ENCODE data around the gene ERBB4. TPM values are rescaled to one million over a fixed set of nuclear protein-coding genes. Genes with fewer than 3 reads are reported as not detected.

The ERBB4 gene
- total RNA-seq, 4 donors from 2014 or later: 0.59 to 1.5 (median 0.83) TPM

- H3K4me3 ChIP-seq (ENCODE audit: low read depth, poor library complexity, severe bottlenecking): no peak overlapping the region
- TF ChIP-seq CTCF (IDR thresholded peaks at IDR 0.05): no peak
- no peak for TF ChIP-seq POLR2A (IDR thresholded peaks at IDR 0.05)
- intact Hi-C loops (cut with DNase I; ENCODE audit: low total_unique reads): no loop called here
- no peak for DNase-seq (ENCODE audit: low spot score in 2 of 2)
- WGBS, 2 donors: 83 to 93% methylated on average over 4 of the region's 4 CpGs
These were observed 541.7 kb downstream of the ERBB4 start for GRCh38 chr2:211996857-211997256.

- 50 to 60% methylated on average over 2 of the region's 2 CpGs for WGBS, 2 donors
- H3K4me3 ChIP-seq (ENCODE audit: low read depth, poor library complexity, severe bottlenecking): no peak overlapping the region
- intact Hi-C loops (cut with DNase I; ENCODE audit: low total_unique reads): no loop called here
- no peak for TF ChIP-seq CTCF (IDR thresholded peaks at IDR 0.05)
- no peak for DNase-seq (ENCODE audit: low spot score in 2 of 2)
These were observed 543.8 kb downstream of the ERBB4 start for GRCh38 chr2:211994806-211995205.

DNA sequence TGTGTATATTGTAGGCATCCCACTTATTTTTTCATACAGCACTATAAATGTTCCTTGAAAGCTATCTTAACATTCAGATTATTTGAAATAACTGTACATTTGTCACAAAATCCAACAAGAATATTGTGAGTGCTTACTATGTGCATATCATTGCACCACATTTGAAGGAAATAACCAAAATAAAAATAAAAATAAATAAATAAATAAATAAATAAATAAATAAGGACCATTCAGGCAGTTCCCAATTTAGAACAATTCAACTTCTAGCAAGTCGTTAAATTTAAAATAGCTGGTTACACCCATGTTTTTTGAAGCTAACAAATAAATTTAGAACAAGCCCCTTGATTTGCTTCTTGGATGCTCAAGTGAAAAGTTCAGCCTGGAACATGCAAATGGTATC is 548.3 kb downstream of the ERBB4 start:
- intact Hi-C loops (cut with DNase I; ENCODE audit: low total_unique reads): no loop called here
- WGBS, 2 donors: 74 to 80% methylated on average over 1 of the region's 1 CpG
- no peak overlapping the region for H3K4me3 ChIP-seq (ENCODE audit: low read depth, poor library complexity, severe bottlenecking)

DNA sequence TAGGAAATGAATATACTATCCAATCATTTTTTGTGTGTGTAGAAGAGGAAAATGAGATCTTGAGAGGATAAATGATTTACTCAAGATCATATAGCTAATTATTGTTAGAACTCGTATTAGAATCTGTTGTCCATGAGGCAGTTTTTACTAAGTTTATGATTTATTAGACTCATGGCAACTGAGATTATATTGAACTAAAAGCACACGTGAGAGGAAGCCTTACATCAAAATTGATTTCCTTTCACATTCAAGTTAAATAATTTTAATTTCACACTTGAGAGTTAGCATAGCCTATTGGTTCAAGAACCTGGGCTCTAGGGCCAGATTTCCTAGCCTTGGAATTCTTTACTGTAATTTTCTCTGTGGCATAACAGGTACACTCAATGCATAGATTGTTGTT is 552.3 kb downstream of the ERBB4 start:
- WGBS, 2 donors: 29 to 39% methylated on average over 2 of the region's 2 CpGs
- no peak overlapping the region for H3K4me3 ChIP-seq (ENCODE audit: low read depth, poor library complexity, severe bottlenecking)
- TF ChIP-seq POLR2A (IDR thresholded peaks at IDR 0.05) (no peak), CTCF (IDR thresholded peaks at IDR 0.05) (no peak)
- intact Hi-C loops (cut with DNase I; ENCODE audit: low total_unique reads): no loop called here
- DNase-seq (ENCODE audit: low spot score in 2 of 2): no peak

More for the DNA sequence above, 548.3 kb downstream of the ERBB4 start:
- TF ChIP-seq CTCF (IDR thresholded peaks at IDR 0.05): no peak
- no peak for TF ChIP-seq POLR2A (IDR thresholded peaks at IDR 0.05)
- no peak for DNase-seq (ENCODE audit: low spot score in 2 of 2)

GRCh38 chr2:211985393-211985792 is 553.2 kb downstream of the ERBB4 start:
- no peak overlapping the region for H3K4me3 ChIP-seq (ENCODE audit: low read depth, poor library complexity, severe bottlenecking)
- intact Hi-C loops (cut with DNase I; ENCODE audit: low total_unique reads): no loop called here
- 85 to 89% methylated on average over 1 of the region's 1 CpG for WGBS, 2 donors

More at GRCh38 chr2:211985393-211985792, 553.2 kb downstream of the ERBB4 start:
- DNase-seq (ENCODE audit: low spot score in 2 of 2): no peak
- TF ChIP-seq CTCF (IDR thresholded peaks at IDR 0.05): no peak
- TF ChIP-seq POLR2A (IDR thresholded peaks at IDR 0.05): no peak

Data from lower leg skin (tissue), 4 donors.